IMR-90 (cell line): ENCODE measurements around the gene GADL1.

Experiments
- BHLHE40 ChIP-seq: fragments of 150-350 bp; IDR thresholded peaks from 2 replicates; pipeline ENCODE4 v1.6.1; 2016; ENCODE audit warnings: mild to moderate bottlenecking, low read depth, low read length
- CEBPB ChIP-seq: IDR thresholded peaks from 2 replicates; pipeline ENCODE4 v1.6.1; 2012; ENCODE audit warnings: low read depth, low read length, improper control_type of control experiment
- CTCF ChIP-seq: conservative IDR thresholded peaks from 2 replicates; pipeline ENCODE4 v1.5.1; 2012; ENCODE audit warnings: mild to moderate bottlenecking, low read depth, low read length, improper control_type of control experiment
- MAFK ChIP-seq: IDR thresholded peaks from 2 replicates; pipeline ENCODE4 v1.6.1; 2012; ENCODE audit warnings: low read depth, low read length, improper control_type of control experiment
- NFE2L2 ChIP-seq: fragments of 150-350 bp; IDR thresholded peaks from 2 replicates; pipeline ENCODE4 v1.6.1; 2016; ENCODE audit warnings: low read depth, mild to moderate bottlenecking, low read length
- RAD21 ChIP-seq: IDR thresholded peaks from 2 replicates; pipeline ENCODE4 v1.6.1; 2012; ENCODE audit warnings: low read length, improper control_type of control experiment
- USF2 ChIP-seq: fragments of 150-350 bp; IDR thresholded peaks from 2 replicates; pipeline ENCODE4 v1.6.1; 2017; ENCODE audit warnings: mild to moderate bottlenecking, antibody characterized with exemption, low read length, low read depth

- TF ChIP-seq CTCF (no peak), CEBPB (no peak), BHLHE40 (no peak), MAFK (no peak), USF2 (no peak), RAD21 (no peak), NFE2L2 (no peak)
These were observed 202.5 kb downstream of the GADL1 start for GRCh38 chr3:30691944-30692343.
